Endothelial cell (in vitro differentiated cells): ENCODE data around the gene PACSIN3. TPM values are rescaled to one million over a fixed set of nuclear protein-coding genes. Genes with fewer than 3 reads are reported as not detected.

Experiments used
- DNase-seq: peaks from one replicate; pipeline ENCODE4 v3.0.0; 2021; ENCODE audit warnings: low spot score
- H3K27ac Mint-ChIP-seq: one replicate; pipeline ENCODE4 v1.8.0; 2021; ENCODE audit warnings: mixed read lengths, inconsistent platforms; ENCODE audit not compliant: unreplicated experiment
- H3K27me3 Mint-ChIP-seq: one replicate; pipeline ENCODE4 v1.8.0; 2021; ENCODE audit warnings: mild to moderate bottlenecking, moderate library complexity, mixed read lengths, inconsistent platforms; ENCODE audit not compliant: unreplicated experiment
- H3K36me3 Mint-ChIP-seq: one replicate; pipeline ENCODE4 v1.8.0; 2021; ENCODE audit warnings: mild to moderate bottlenecking, low read depth, mixed read lengths, inconsistent platforms; ENCODE audit not compliant: unreplicated experiment
- H3K4me1 Mint-ChIP-seq: one replicate; pipeline ENCODE4 v1.8.0; 2021; ENCODE audit warnings: mild to moderate bottlenecking, mixed read lengths, inconsistent platforms; ENCODE audit not compliant: unreplicated experiment
- H3K4me3 Mint-ChIP-seq: one replicate; pipeline ENCODE4 v1.8.0; 2021; ENCODE audit warnings: mild to moderate bottlenecking, mixed read lengths, inconsistent platforms; ENCODE audit not compliant: unreplicated experiment
- H3K9me3 Mint-ChIP-seq: one replicate; pipeline ENCODE4 v1.8.0; 2021; ENCODE audit warnings: mixed read lengths, inconsistent platforms; ENCODE audit not compliant: unreplicated experiment
- CTCF ChIP-seq: fragments of 200-600 bp; sonication (generic); IDR thresholded peaks from one replicate; pipeline ENCODE4 v1.5.0; 2021; ENCODE audit warnings: antibody characterized with exemption; ENCODE audit not compliant: unreplicated experiment
- long read RNA-seq: library from polyadenylated mRNA; unstranded; transcript quantifications from one replicate; pipeline ENCODE4 v2.0.0, GENCODE V29; 2020; ENCODE audit not compliant: unreplicated experiment
- total RNA-seq: library from RNA; stranded (reverse); fragmentation: NEBNext Ultra II Directional; extraction: Animal tissue kit (Norgen Biotek cat#: 25700); gene quantifications from one replicate; pipeline ENCODE4 v1.2.1, GENCODE V29; 2021; ENCODE audit not compliant: unreplicated experiment

Gene PACSIN3
- total RNA-seq: 10.7 TPM
- long read RNA-seq, partial matches to known transcripts: 0 of 3 reads
- long read RNA-seq, other reads (novel, unspliced or antisense): 2 of 3 reads

GRCh38 chr11:47186076-47186699 is at the start of gene PACSIN3:
PACSIN3 (minus strand) TSS chr11:47186434; CDS start chr11:47182727, 3,707 bp downstream.
- TF ChIP-seq CTCF: no peak
- H3K36me3 Mint-ChIP-seq: no peaks in the 10 kb centered on the region
- H3K4me1 Mint-ChIP-seq: no peaks in the 10 kb centered on the region
- H3K27ac Mint-ChIP-seq: no peak within 1 kb of the TSS
- H3K27me3 Mint-ChIP-seq: peaks cover 4% of the 10 kb centered on the region
- H3K9me3 Mint-ChIP-seq: no peaks in the 10 kb centered on the region
- H3K4me3 Mint-ChIP-seq: peak within 1 kb of the TSS; percentile 74
- DNase-seq: peak; percentile 63

GRCh38 chr11:47235163-47235562 is 48.9 kb upstream of the PACSIN3 start:
- peak overlapping the region; percentile 74 for H3K4me3 Mint-ChIP-seq
- DNase-seq: no peak
- no peak overlapping the region for H3K27ac Mint-ChIP-seq
- H3K9me3 Mint-ChIP-seq: no peaks in the 10 kb centered on the region
- H3K27me3 Mint-ChIP-seq: peaks cover 4% of the 10 kb centered on the region
- no peak for TF ChIP-seq CTCF
- peaks cover 19% of the 10 kb centered on the region for H3K36me3 Mint-ChIP-seq
- H3K4me1 Mint-ChIP-seq: peaks cover 13% of the 10 kb centered on the region

- Mint-ChIP-seq H3K27ac (no peak overlapping the region), H3K4me3 (peak overlapping the region; percentile 23), H3K27me3 (peaks cover 4% of the 10 kb centered on the region), H3K4me1 (peaks cover 13% of the 10 kb centered on the region), H3K36me3 (peaks cover 15% of the 10 kb centered on the region), H3K9me3 (no peaks in the 10 kb centered on the region)
- no peak for DNase-seq
- no peak for TF ChIP-seq CTCF
These were observed 48.5 kb upstream of the PACSIN3 start for GRCh38 chr11:47234669-47235100.

- no peak overlapping the region for H3K4me3 Mint-ChIP-seq
- DNase-seq: peak; percentile 27
- peaks cover 6% of the 10 kb centered on the region for H3K27me3 Mint-ChIP-seq
- peaks cover 13% of the 10 kb centered on the region for H3K4me1 Mint-ChIP-seq
- H3K27ac Mint-ChIP-seq: no peak overlapping the region
- H3K9me3 Mint-ChIP-seq: no peaks in the 10 kb centered on the region
- no peak for TF ChIP-seq CTCF
- peaks cover 15% of the 10 kb centered on the region for H3K36me3 Mint-ChIP-seq
These were observed 47.9 kb upstream of the PACSIN3 start for GRCh38 chr11:47233989-47234668.

- peaks cover 13% of the 10 kb centered on the region for H3K4me1 Mint-ChIP-seq
- peaks cover 4% of the 10 kb centered on the region for H3K27me3 Mint-ChIP-seq
- H3K9me3 Mint-ChIP-seq: no peaks in the 10 kb centered on the region
- TF ChIP-seq CTCF: no peak
- H3K36me3 Mint-ChIP-seq: peaks cover 20% of the 10 kb centered on the region
- DNase-seq: no peak
- H3K27ac Mint-ChIP-seq: no peak overlapping the region
- H3K4me3 Mint-ChIP-seq: no peak overlapping the region
These were observed 46.8 kb upstream of the PACSIN3 start for GRCh38 chr11:47233051-47233450.
